Motor neuron (in vitro differentiated cells): ENCODE data around the gene RPS27. TPM values are rescaled to one million over a fixed set of nuclear protein-coding genes. Genes with fewer than 3 reads are reported as not detected.

Experiments used
- ATAC-seq, 8 experiments: fragments of 200-7000 bp; cut with Tn5 transposase; replicated peaks in 6 of 8; 2 replicates each; pipeline ENCODE4 v1.8.0; 2021; ENCODE audit warnings: mild to moderate bottlenecking in 8 of 8, moderate library complexity in 8 of 8
- H3K27ac ChIP-seq, 2 donors: fragments of 250-450 bp; sonication (Bioruptor Pico); 2 replicates each; pipeline ENCODE4 v1.9.0; 2021; ENCODE audit warnings: antibody characterized with exemption in 2 of 2, mild to moderate bottlenecking in 2 of 2, moderate library complexity in 1 of 2
- H3K4me1 ChIP-seq, 2 donors: fragments of 250-450 bp; sonication (Bioruptor Pico); replicated peaks in 1 of 2; 2 replicates each; pipeline ENCODE4 v1.6.1; 2021; ENCODE audit warnings: antibody characterized with exemption in 2 of 2, mild to moderate bottlenecking in 2 of 2, moderate library complexity in 1 of 2
- H3K4me3 ChIP-seq, 5 donors: fragments of 250-450 bp; sonication (Bioruptor Pico); 2 replicates each; pipeline ENCODE4 v1.9.0; 2021; ENCODE audit warnings: antibody characterized with exemption in 5 of 5, mild to moderate bottlenecking in 5 of 5, moderate library complexity in 4 of 5
- WGBS, 10 experiments: fragments of 450-650 bp; shearing (Covaris generic); methylation state at CpG; one replicate each; pipeline ENCODE4 v1.0.0; 2022; 5-methylcytosine and 5-hydroxymethylcytosine counted together
- in situ Hi-C, 9 experiments: fragments of 400-800 bp; cut with MboI; loops; one replicate each; pipeline ENCODE4 v1.15.0; 2021; ENCODE audit warnings: low sequenced_read_pairs in 9 of 9, low pct_unique_long_range_greater_than_20kb in 2 of 9; ENCODE audit not compliant: unreplicated experiment in 9 of 9
- total RNA-seq, 8 experiments: library from RNA; unstranded; fragments of 300-600 nt; gene quantifications; 2 replicates each; pipeline versions ENCODE4 v1.2.3 to v1.2.4, GENCODE V29; 2022

RPS27 gene
- total RNA-seq, 8 experiments from 2014 or later = 2,543 to 20,464 (median 10,879) TPM

- Histone ChIP-seq H3K27ac (no peak overlapping the region), H3K4me3 (no peak overlapping the region), H3K4me1 (peaks cover 8 to 10% of the 10 kb centered on the region in 2 donors)
- in situ Hi-C loops = loop anchor here in 1 of 9 experiments (25.0 kb wide), 1 partner anchor 290 kb away; the partner anchor contains the start of genes ILF2 and SNAPIN
- ATAC-seq = no peak
- WGBS, 10 experiments = 100% methylated on average over 1 to 2 of the region's 2 CpGs; no CpG with 5 or more reads in 6 of the 10 experiments
Observed at GRCh38 chr1:153951801-153952200, 38.8 kb upstream of the RPS27 start.

GRCh38 chr1:153953859-153954365, 36.6 kb upstream of the RPS27 start:
- no peak overlapping the region for H3K4me3 ChIP-seq
- in situ Hi-C loops = loop anchor here in 1 of 9 experiments (25.0 kb wide), 1 partner anchor 292 kb away; the partner anchor contains the start of genes ILF2 and SNAPIN
- H3K27ac ChIP-seq = no peak overlapping the region
- H3K4me1 ChIP-seq = peaks cover 16 to 19% of the 10 kb centered on the region in 2 donors
- 55 to 100% (median 84%) methylated on average over 2 to 4 of the region's 4 CpGs; no CpG with 5 or more reads in 2 of the 10 experiments for WGBS, 10 experiments
- ATAC-seq = no peak

- Histone ChIP-seq H3K4me3 (no peak overlapping the region), H3K4me1 (peaks cover 18 to 21% of the 10 kb centered on the region in 2 donors), H3K27ac (no peak overlapping the region)
- ATAC-seq = no peak
- in situ Hi-C loops = loop anchor here in 1 of 9 experiments (25.0 kb wide), 1 partner anchor 293 kb away; the partner anchor contains the start of genes ILF2 and SNAPIN
- WGBS, 10 experiments = 80 to 100% (median 96%) methylated on average over 1 to 7 of the region's 10 CpGs; no CpG with 5 or more reads in 4 of the 10 experiments
Observed at GRCh38 chr1:153954826-153955225, 35.7 kb upstream of the RPS27 start.

GRCh38 chr1:153956997-153957715, 33.4 kb upstream of the RPS27 start:
- Histone ChIP-seq H3K4me3 (peak overlapping the region; percentile 71 to 98 (median 90)), H3K4me1 (peaks cover 26 to 27% of the 10 kb centered on the region in 2 donors), H3K27ac (peak overlapping the region in 1 of 2 donors; percentile 87)
- in situ Hi-C loops = loop anchor here in 1 of 9 experiments (25.0 kb wide), 1 partner anchor 295 kb away; the partner anchor contains the start of genes ILF2 and SNAPIN
- no peak for ATAC-seq
- 3 to 100% (median 40%) methylated on average over 1 to 6 of the region's 6 CpGs for WGBS, 10 experiments

- Histone ChIP-seq H3K27ac (peak overlapping the region; percentile 87 to 88), H3K4me1 (peaks cover 31 to 33% of the 10 kb centered on the region in 2 donors), H3K4me3 (peak overlapping the region; percentile 71 to 98 (median 90))
- in situ Hi-C loops = loop anchor here in 1 of 9 experiments (25.0 kb wide), 1 partner anchor 295 kb away; the partner anchor contains the start of genes ILF2 and SNAPIN
- ATAC-seq = peak; percentile 1 to 8 (median 2)
- 0 to 8% (median 0%) methylated on average over 1 to 6 of the region's 13 CpGs; no CpG with 5 or more reads in 3 of the 10 experiments for WGBS, 10 experiments
Observed at GRCh38 chr1:153957744-153958110, 32.8 kb upstream of the RPS27 start.

GRCh38 chr1:153958111-153958960, 32.2 kb upstream of the RPS27 start, which contains the start of gene CRTC2:
CRTC2 (minus strand) TSS chr1:153958612; CDS start chr1:153958497, 115 bp downstream.
- WGBS, 10 experiments = 0% methylated on average over 1 to 20 of the region's 75 CpGs; no CpG with 5 or more reads in 5 of the 10 experiments

GRCh38 chr1:153958961-153959260, 31.7 kb upstream of the RPS27 start:
- Histone ChIP-seq H3K27ac (no peak overlapping the region), H3K4me1 (peaks cover 32 to 34% of the 10 kb centered on the region in 2 donors), H3K4me3 (peak overlapping the region in 4 of 5 donors; percentile 71 to 98 (median 84))
- ATAC-seq = no peak
- in situ Hi-C loops = loop anchor here in 1 of 9 experiments (25.0 kb wide), 1 partner anchor 297 kb away; the partner anchor contains the start of genes ILF2 and SNAPIN
- 0 to 83% (median 38%) methylated on average over 1 to 4 of the region's 4 CpGs; no CpG with 5 or more reads in 2 of the 10 experiments for WGBS, 10 experiments

More at GRCh38 chr1:153958111-153958960, 32.2 kb upstream of the RPS27 start, which contains the start of gene CRTC2:
- peak within 1 kb of the TSS; percentile 71 to 98 (median 90) for H3K4me3 ChIP-seq
- peak; percentile 75 to 89 (median 87) for ATAC-seq
- in situ Hi-C loops = loop anchor here in 1 of 9 experiments (25.0 kb wide), 1 partner anchor 296 kb away; the partner anchor contains the start of genes ILF2 and SNAPIN
- H3K4me1 ChIP-seq = peaks cover 32 to 34% of the 10 kb centered on the region in 2 donors
- peak within 1 kb of the TSS; percentile 87 to 88 for H3K27ac ChIP-seq

- 63 to 100% (median 89%) methylated on average over 1 to 3 of the region's 3 CpGs; no CpG with 5 or more reads in 4 of the 10 experiments for WGBS, 10 experiments
- no peak overlapping the region for H3K27ac ChIP-seq
- no peak for ATAC-seq
Observed at GRCh38 chr1:153959454-153959853, 31.1 kb upstream of the RPS27 start.

GRCh38 chr1:153960206-153960605, 30.4 kb upstream of the RPS27 start:
- H3K27ac ChIP-seq = no peak overlapping the region
- H3K4me3 ChIP-seq = no peak overlapping the region
- peaks cover 38 to 40% of the 10 kb centered on the region in 2 donors for H3K4me1 ChIP-seq
- ATAC-seq = no peak
- in situ Hi-C loops = loop anchor here in 1 of 9 experiments (25.0 kb wide), 1 partner anchor 298 kb away; the partner anchor contains the start of genes ILF2 and SNAPIN
- 93 to 100% (median 96%) methylated on average over 1 to 8 of the region's 11 CpGs; no CpG with 5 or more reads in 6 of the 10 experiments for WGBS, 10 experiments

More at GRCh38 chr1:153959454-153959853, 31.1 kb upstream of the RPS27 start:
- in situ Hi-C loops = loop anchor here in 1 of 9 experiments (25.0 kb wide), 1 partner anchor 297 kb away; the partner anchor contains the start of genes ILF2 and SNAPIN
- Histone ChIP-seq H3K4me1 (peaks cover 35 to 37% of the 10 kb centered on the region in 2 donors), H3K4me3 (no peak overlapping the region)

- in situ Hi-C loops = loop anchor here in 1 of 9 experiments (25.0 kb wide), 1 partner anchor 299 kb away; the partner anchor contains the start of genes ILF2 and SNAPIN
- Histone ChIP-seq H3K27ac (no peak overlapping the region), H3K4me3 (peak overlapping the region in 1 of 5 donors; percentile 78), H3K4me1 (peaks cover 34 to 38% of the 10 kb centered on the region in 2 donors)
- 50 to 100% (median 82%) methylated on average over 1 to 4 of the region's 4 CpGs; no CpG with 5 or more reads in 3 of the 10 experiments for WGBS, 10 experiments
- ATAC-seq = no peak
Observed at GRCh38 chr1:153961421-153961820, 29.1 kb upstream of the RPS27 start.

- Histone ChIP-seq H3K4me1 (peaks cover 25 to 30% of the 10 kb centered on the region in 2 donors), H3K27ac (peak overlapping the region in 1 of 2 donors; percentile 82), H3K4me3 (peak overlapping the region; percentile 61 to 81 (median 77))
- peak in 2 of 8 experiments; percentile 0 for ATAC-seq
- in situ Hi-C loops = loop anchor here in 1 of 9 experiments (25.0 kb wide), 1 partner anchor 300 kb away; the partner anchor contains the start of genes ILF2 and SNAPIN
- WGBS, 10 experiments = 0 to 21% (median 11%) methylated on average over 1 to 8 of the region's 16 CpGs; no CpG with 5 or more reads in 3 of the 10 experiments
Observed at GRCh38 chr1:153962088-153963029, 28.2 kb upstream of the RPS27 start.
